Activated effector memory CD4-positive, alpha-beta T cell treated with anti-CD3 and anti-CD28 coated beads, Interleukin-2, amount 50 U/mL, for 16 hours (primary cell): ENCODE measurements around the gene RORB.

Source experiments
- DNase-seq: peaks from one replicate; pipeline ENCODE4 v3.0.0-alpha.2; 2020

RORB gene

GRCh38 chr9:74496819-74497747 lies at the start of gene RORB:
TSS of gene RORB (plus strand) at chr9:74497335. CDS start at chr9:74497977, 642 bp downstream.
- DNase-seq = peak; percentile 66

- no peak for DNase-seq
Measured at GRCh38 chr9:74447451-74448193, 49.5 kb upstream of the RORB start.

- DNase-seq = no peak
Measured at GRCh38 chr9:74449060-74449459, 48.1 kb upstream of the RORB start.

- no peak for DNase-seq
Measured at GRCh38 chr9:74458832-74459231, 38.3 kb upstream of the RORB start.

- DNase-seq = no peak
Measured at GRCh38 chr9:74463825-74464224, 33.3 kb upstream of the RORB start.

- DNase-seq = no peak
Measured at GRCh38 chr9:74478606-74479005, 18.5 kb upstream of the RORB start.

GRCh38 chr9:74479711-74480110 lies 17.4 kb upstream of the RORB start:
- no peak for DNase-seq

GRCh38 chr9:74487395-74487794 lies 9.7 kb upstream of the RORB start:
- no peak for DNase-seq

- no peak for DNase-seq
Measured at GRCh38 chr9:74493512-74493911, 3.6 kb upstream of the RORB start.

- no peak for DNase-seq
Measured at GRCh38 chr9:74494490-74494889, 2.6 kb upstream of the RORB start.

GRCh38 chr9:74496406-74496805 lies 729 bp upstream of the RORB start:
- DNase-seq = no peak

- no peak for DNase-seq
Measured at GRCh38 chr9:74497748-74498620, 849 bp downstream of the RORB start.

- no peak for DNase-seq
Measured at GRCh38 chr9:74498621-74499095, 1.5 kb downstream of the RORB start.

- DNase-seq = no peak
Measured at GRCh38 chr9:74499111-74499601, 2.0 kb downstream of the RORB start.

GRCh38 chr9:74499770-74500583 lies 2.8 kb downstream of the RORB start:
- no peak for DNase-seq

- no peak for DNase-seq
Measured at GRCh38 chr9:74500584-74500924, 3.4 kb downstream of the RORB start.

- no peak for DNase-seq
Measured at GRCh38 chr9:74501570-74501969, 4.4 kb downstream of the RORB start.

GRCh38 chr9:74503219-74503618 lies 6.1 kb downstream of the RORB start:
- no peak for DNase-seq

- no peak for DNase-seq
Measured at GRCh38 chr9:74503666-74504065, 6.5 kb downstream of the RORB start.

- DNase-seq = no peak
Measured at GRCh38 chr9:74511333-74511732, 14.2 kb downstream of the RORB start.

GRCh38 chr9:74512416-74512815 lies 15.3 kb downstream of the RORB start:
- no peak for DNase-seq

GRCh38 chr9:74513221-74513620 lies 16.1 kb downstream of the RORB start:
- no peak for DNase-seq
